HG03439 (cell line): ENCODE data around the gene FRMD8.
"Not testable (repeated sequence)": the region's sequence is repeated elsewhere in the genome, so short reads cannot be mapped to it uniquely, and the experiment has no call there.

Experiments used
- ATAC-seq: cut with Tn5 transposase; IDR thresholded peaks from one replicate; pipeline ENCODE4 v1.9.1; 2021; ENCODE audit warnings: mild to moderate bottlenecking, moderate library complexity; ENCODE audit not compliant: unreplicated experiment

Gene FRMD8

GRCh38 chr11:65448418-65449105, 62.1 kb downstream of the FRMD8 start:
- ATAC-seq, result no peak

- not testable (repeated sequence) for ATAC-seq
These were observed 64.9 kb downstream of the FRMD8 start for GRCh38 chr11:65451301-65451700.

- not testable (repeated sequence) for ATAC-seq
These were observed 65.8 kb downstream of the FRMD8 start for GRCh38 chr11:65452259-65452658.

DNA sequence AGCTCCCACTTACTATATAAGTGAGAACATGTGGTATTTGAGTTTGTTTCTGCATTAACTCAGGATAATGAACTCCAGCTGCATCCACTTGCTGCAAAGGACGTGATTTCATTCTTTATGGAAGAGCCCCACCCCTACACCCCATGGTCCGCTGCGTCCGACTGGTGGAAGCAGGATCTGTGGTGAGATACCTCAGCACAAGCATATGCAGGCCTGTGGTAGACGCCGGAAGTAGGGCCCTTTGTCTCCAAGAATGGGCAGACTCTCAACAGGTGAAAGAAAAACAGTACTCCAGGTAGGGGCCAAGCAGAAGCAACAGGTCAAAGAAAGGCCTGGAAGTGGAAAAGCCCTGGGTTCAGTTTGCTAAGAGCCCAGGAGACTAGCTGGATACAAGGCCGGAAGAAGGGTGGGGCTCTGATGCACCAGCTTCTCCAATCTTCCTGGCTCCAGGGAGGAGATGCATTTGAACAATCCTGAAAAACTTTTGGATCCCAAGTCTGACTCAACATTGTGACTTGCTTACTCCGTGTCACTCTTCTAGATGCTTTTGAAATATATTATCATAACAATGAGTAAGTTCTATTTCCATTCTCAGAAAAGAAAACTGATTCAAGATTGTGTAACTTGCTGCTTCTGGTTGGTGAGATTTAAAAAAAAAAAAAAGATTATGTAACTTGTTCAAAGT, 66.5 kb downstream of the FRMD8 start:
- ATAC-seq, result no peak

- no peak for ATAC-seq
These were observed 67.9 kb downstream of the FRMD8 start for GRCh38 chr11:65454311-65454695.

DNA sequence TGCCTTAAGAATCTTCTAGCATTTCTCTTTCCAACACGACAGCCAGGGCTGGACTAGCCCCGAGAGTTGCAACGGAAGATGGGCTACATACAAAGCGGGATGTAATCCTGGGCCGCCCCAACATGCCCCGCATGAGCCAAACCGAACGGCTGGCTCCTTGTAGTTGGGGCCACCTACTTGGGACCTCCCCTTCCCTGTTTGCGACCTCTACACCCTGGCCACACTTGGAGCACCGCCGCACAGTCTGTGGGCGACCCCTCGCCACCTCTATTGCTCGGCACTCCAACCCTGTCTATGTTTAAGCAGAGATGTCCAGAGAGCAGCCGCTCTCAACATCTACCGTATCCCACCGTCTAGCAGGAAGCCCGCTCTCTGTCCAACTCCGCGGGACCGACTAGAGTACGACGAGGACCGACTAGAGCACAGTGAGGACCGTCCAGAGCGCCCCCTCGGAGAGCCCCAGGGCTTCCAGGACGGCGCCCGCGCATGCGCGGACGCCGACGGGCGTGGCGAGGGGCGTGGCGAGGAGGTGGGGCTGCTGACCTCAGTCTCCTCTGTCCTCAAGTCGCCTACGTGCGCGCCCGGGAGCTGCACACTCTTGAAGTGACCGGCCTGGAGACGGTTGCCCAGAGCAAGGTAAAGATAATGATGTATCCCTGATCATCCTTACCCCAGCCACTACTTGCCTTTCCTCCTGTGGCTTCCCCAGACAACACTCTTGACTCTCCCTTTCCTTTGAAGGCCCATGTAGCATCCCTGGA, 68.4 kb downstream of the FRMD8 start:
- peak; percentile 75 for ATAC-seq

- ATAC-seq, result no peak
These were observed 70.0 kb downstream of the FRMD8 start for GRCh38 chr11:65456418-65456817.

- no peak for ATAC-seq
These were observed 73.1 kb downstream of the FRMD8 start for GRCh38 chr11:65459552-65459951.
